Stimulated activated CD4-positive, alpha-beta T cell treated with anti-CD3 and anti-CD28 coated beads, Interleukin-1b, Interleukin-23, amount 100 ng/mL, for 1 hour (primary cell): ENCODE data around the gene ACACA.

ENCODE experiments used
- DNase-seq, 2 donors: peaks; one replicate each; pipeline ENCODE4 v3.0.0-alpha.2; 2020; ENCODE audit warnings: low read depth in 2 of 2

ACACA gene

GRCh38 chr17:37292429-37293139 is 114.1 kb downstream of the ACACA start:
- DNase-seq, result no peak

GRCh38 chr17:37291351-37291750 is 115.3 kb downstream of the ACACA start:
- no peak for DNase-seq

GRCh38 chr17:37286430-37286829 is 120.2 kb downstream of the ACACA start:
- DNase-seq, result no peak

GRCh38 chr17:37284191-37284590 is 122.4 kb downstream of the ACACA start:
- no peak for DNase-seq

DNA sequence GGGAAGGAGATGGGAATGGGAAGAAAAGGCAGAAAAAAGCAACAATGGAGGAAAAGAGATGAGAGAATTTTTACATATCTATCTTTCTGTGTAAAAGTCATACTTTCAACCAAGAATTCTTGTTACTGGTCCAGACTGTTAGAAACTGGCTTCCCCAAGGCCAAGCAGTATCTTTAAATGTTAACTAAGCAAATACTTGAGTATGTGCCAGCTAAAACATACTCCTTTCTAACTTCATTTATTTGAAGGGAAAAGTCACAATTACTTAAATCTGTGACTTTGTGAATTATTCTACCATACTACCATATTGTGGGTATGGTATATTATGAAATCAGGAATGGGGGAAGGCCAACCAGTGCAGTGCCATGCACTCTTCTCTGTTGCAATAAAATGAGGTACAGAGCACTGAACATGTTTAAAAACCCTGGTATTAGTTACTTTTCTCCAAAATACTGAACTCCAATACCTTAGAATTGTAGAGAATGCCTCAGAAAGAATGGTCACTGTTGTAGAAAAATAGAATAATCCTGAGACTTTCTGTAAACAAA is 123.1 kb downstream of the ACACA start:
- DNase-seq, result no peak

- DNase-seq, result no peak
Observed at GRCh38 chr17:37280841-37281240, 125.8 kb downstream of the ACACA start.

- no peak for DNase-seq
Observed at GRCh38 chr17:37278247-37278894, 128.3 kb downstream of the ACACA start.

- DNase-seq, result no peak
Observed at GRCh38 chr17:37276475-37276874, 130.2 kb downstream of the ACACA start.

- no peak for DNase-seq
Observed at GRCh38 chr17:37274461-37274860, 132.2 kb downstream of the ACACA start.

DNA sequence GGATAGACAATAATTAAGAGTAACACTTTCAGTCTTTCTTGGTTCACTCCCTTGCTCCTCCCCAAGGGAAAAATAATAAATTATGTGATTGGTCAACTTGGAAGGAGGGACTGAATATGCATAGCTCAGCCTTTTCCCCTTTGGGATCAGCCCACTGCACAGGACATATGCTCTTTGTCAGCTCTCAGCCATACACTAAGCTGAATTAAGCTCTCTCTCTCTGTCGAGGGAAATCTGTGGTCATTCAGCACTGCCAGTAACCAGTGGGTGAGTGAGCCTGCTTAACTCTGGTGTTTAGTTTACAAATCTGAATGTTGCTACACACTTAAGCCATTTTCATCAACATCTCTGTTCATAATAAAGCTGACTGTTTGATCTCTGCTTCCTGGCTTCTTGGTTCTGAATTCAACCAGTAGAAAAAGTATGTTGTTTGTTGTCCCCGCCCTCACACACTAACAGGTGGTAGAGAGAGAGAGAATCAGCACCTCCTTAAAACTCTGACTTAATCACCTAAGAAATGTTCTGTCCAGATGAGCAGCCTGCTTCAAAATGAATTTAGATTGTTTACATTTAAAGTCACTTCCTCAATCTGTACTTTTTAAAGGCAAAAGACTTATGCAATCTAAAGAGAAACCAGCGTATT is 133.1 kb downstream of the ACACA start:
- DNase-seq, result no peak

DNA sequence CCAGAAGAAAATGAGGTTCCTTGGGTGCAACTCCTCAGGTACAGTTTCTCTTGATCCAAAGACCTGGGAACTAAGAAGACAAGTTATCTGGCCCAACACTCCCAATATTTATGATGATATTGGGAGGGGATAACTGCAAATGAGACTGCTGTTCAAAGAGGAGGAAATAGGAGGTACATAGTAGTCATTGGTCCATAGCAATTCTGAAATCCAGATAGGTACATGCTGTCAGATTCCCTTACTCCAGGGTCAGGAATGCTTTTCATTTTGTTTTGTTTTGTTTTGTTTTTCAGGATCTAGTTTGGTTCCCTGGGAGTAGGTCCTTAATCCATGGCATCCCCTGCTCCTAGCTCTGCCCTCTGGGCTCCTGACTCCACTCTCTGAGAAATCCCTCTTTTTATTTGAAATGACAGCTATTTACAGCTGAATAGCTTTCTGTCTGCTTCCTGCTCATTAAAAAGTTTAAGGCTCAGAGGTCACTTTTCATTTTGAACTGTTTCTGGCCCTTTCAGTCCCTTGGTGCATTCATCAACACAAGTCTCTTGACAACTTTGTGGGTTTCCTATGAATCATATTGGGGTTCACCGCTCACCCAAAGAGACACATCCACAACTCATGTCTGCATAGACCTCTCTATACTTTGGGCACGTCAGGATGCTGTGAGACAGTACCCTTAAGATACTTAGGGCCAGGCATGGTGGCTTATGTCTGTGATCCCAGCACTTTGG is 141.0 kb downstream of the ACACA start:
- DNase-seq, result no peak

- no peak for DNase-seq
Observed at GRCh38 chr17:37261286-37261685, 145.3 kb downstream of the ACACA start.

DNA sequence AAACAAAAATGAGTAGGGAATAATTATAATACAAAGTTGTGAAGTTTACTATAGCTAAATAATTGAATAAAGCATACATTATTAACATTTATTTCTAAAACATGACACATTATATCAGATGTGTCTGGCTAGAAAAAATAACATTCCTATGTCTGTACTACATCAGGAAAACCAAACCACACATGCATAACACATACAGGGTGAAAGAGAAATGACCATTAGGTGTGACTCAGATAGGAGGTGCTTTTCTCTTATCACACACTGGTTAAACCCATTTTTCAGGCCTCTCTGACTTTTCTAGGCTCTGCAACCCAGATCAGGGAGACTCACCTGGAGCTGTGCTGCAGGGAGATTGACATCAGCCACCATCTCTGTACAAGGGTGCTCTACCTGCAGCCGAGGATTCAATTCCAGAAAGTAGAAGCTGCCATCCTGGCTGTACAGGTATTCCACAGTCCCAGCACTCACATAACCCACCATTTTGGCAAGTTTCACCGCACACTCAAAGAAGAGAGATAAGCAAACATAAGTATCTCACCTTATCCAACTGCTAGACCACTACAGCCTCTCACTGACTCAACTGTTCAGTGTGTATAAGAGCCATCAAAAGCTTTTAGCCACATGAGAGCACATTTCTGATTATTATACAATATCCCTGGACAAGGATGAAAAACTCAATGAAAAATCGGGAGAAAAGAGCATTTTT is 147.5 kb downstream of the ACACA start:
- no peak for DNase-seq

- DNase-seq, result no peak
Observed at GRCh38 chr17:37256627-37257026, 150.0 kb downstream of the ACACA start.

GRCh38 chr17:37255432-37255831 is 151.2 kb downstream of the ACACA start:
- no peak for DNase-seq

- DNase-seq, result no peak
Observed at GRCh38 chr17:37247825-37248224, 158.8 kb downstream of the ACACA start.

DNA sequence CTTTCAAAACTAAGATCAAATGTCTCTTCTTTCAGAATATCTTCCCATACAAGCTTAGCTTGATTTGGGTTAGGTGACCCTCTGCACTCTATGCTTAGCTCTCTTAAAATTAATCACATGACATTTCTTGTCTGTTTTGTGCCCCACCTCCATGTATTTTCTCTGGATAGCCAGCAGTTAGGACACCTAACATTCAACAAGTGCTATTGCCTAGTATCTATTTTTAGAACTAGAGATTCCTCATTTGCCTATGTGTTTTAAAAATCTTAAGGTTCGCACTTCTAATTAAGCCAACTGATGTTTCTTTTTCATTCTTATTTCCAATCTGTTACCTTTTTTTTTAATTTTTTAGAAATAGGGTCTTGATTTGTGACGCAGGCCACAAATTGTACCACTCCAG is 160.6 kb downstream of the ACACA start:
- DNase-seq, result no peak

DNA sequence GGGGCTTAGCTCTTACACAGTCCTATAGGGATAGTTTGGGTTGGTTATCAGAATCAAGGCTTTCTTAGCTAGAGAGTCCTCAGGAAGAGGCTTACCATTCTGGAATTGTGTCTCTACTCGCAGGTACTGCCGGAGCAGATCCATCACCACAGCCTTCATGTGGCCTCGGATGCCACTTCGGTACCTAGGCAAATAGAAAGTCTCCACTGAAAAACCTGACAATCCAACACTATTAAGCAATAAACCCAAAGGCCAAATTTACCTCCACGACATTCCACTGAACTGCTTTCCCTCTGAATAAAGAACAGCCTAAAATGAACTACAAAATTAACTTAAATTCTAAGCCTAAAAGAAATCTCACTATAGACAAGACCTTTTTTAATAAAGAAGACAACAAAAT is 166.3 kb downstream of the ACACA start:
- DNase-seq, result no peak

GRCh38 chr17:37239690-37240334 is 166.8 kb downstream of the ACACA start:
- no peak for DNase-seq

DNA sequence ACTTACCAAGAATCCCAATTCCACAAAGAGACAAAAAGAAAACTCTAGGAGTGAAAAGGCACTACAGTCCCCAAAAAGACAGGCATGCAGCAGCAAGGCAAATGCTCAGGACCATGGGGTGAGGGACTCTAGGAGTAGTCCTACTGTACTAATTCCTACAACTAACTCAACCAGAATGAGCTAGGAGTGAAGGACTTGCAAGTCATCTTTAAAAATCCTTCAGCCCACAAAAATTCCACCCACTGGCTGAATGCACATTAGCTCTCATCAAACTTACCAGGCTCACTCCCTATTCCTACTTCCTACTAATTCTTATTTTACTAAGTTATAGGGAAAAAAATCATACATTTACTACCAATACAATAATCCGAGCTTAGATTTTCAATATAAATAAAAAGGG is 172.5 kb downstream of the ACACA start:
- no peak for DNase-seq

GRCh38 chr17:37233036-37233435 is 173.6 kb downstream of the ACACA start:
- no peak for DNase-seq
